HCT116 (cell line): ENCODE data around the gene PODN.

Experiments used
- ATF3 ChIP-seq: IDR thresholded peaks from 2 replicates; pipeline ENCODE4 v1.6.1; 2012
- CTCF ChIP-seq, 3 experiments: fragments of 200-600 bp in 1 of 3; sonication (generic) in 1 of 3; IDR thresholded peaks in 2 of 3; conservative IDR thresholded peaks in 1 of 3; 2 replicates each; pipeline ENCODE4 v1.5.1; 2012 to 2017; ENCODE audit warnings: low read depth in 2 of 3, low read length in 2 of 3, antibody characterized with exemption in 1 of 3, borderline replicate concordance in 1 of 3, control low read depth in 1 of 3, mild to moderate bottlenecking in 1 of 3, mixed read lengths in 1 of 3, mixed run types in 1 of 3, moderate library complexity in 1 of 3; ENCODE audit not compliant: insufficient read depth in 1 of 3
- EGR1 ChIP-seq: IDR thresholded peaks from 2 replicates; pipeline ENCODE4 v1.6.1; 2012; ENCODE audit warnings: low read depth
- EZH2 ChIP-seq: fragments of 200-600 bp; sonication (generic); IDR thresholded peaks from 2 replicates; pipeline ENCODE4 v1.6.1; 2017; ENCODE audit warnings: antibody characterized with exemption, mixed run types
- EZH2phosphoT487 ChIP-seq: fragments of 200-600 bp; IDR thresholded peaks from 2 replicates; pipeline ENCODE4 v1.6.1; 2018; ENCODE audit warnings: antibody characterized with exemption, borderline replicate concordance
- FOSL1 ChIP-seq: IDR thresholded peaks from 2 replicates; pipeline ENCODE4 v1.6.1; 2012; ENCODE audit warnings: low read depth
- POLR2A ChIP-seq: IDR thresholded peaks from 2 replicates; pipeline ENCODE4 v1.7.0; 2011; ENCODE audit warnings: borderline replicate concordance; ENCODE audit not compliant: insufficient read depth, insufficient read length; ENCODE audit errors: extremely low read depth
- POLR2AphosphoS5 ChIP-seq: IDR thresholded peaks from 2 replicates; pipeline ENCODE4 v1.6.1; 2011; ENCODE audit warnings: mild to moderate bottlenecking, low read depth, low read length, moderate library complexity
- REST ChIP-seq: IDR thresholded peaks from 2 replicates; pipeline ENCODE4 v1.6.1; 2012; ENCODE audit warnings: low read depth
- SIN3A ChIP-seq: IDR thresholded peaks from 2 replicates; pipeline ENCODE4 v1.6.1; 2012; ENCODE audit warnings: low read depth
- SP1 ChIP-seq: IDR thresholded peaks from 2 replicates; pipeline ENCODE4 v1.6.1; 2012; ENCODE audit warnings: low read depth
- ZBTB33 ChIP-seq: IDR thresholded peaks from 2 replicates; pipeline ENCODE4 v1.6.1; 2011; ENCODE audit warnings: mild to moderate bottlenecking, low read length, moderate library complexity; ENCODE audit not compliant: insufficient replicate concordance; ENCODE audit errors: extremely low read depth

- no peak for TF ChIP-seq EGR1
- TF ChIP-seq POLR2AphosphoS5, result no peak
- no peak for TF ChIP-seq CTCF (IDR thresholded peaks at IDR 0.05 in 2 of 3, conservative IDR thresholded peaks at IDR 0.05 in 1 of 3; ENCODE audit: borderline replicate concordance in 1 of 3, insufficient read depth in 1 of 3, low read depth in 2 of 3, low read length in 2 of 3)
- TF ChIP-seq POLR2A, result no peak
- no peak for TF ChIP-seq EZH2
- TF ChIP-seq ATF3, result no peak
- no peak for TF ChIP-seq SP1
- TF ChIP-seq SIN3A, result no peak
- TF ChIP-seq FOSL1, result no peak
- no peak for TF ChIP-seq EZH2phosphoT487
- TF ChIP-seq REST, result no peak
- TF ChIP-seq ZBTB33, result no peak
Measured at GRCh38 chr1:53063744-53064515, 1.9 kb downstream of the PODN start.
